Stimulated activated CD8-positive, alpha-beta memory T cell treated with anti-CD3 and anti-CD28 coated beads, Interleukin-4, amount 100 ng/mL, for 4 hours (primary cell): Measurements from ENCODE around the gene SMIM11.
"Not testable (repeated sequence)": the region's sequence is repeated elsewhere in the genome, so short reads cannot be mapped to it uniquely, and the experiment has no call there.

ENCODE experiments used
- DNase-seq, 2 donors: peaks; one replicate each; pipeline ENCODE4 v3.0.0-alpha.2; 2020; ENCODE audit warnings: low read depth in 2 of 2, low spot score in 1 of 2

Gene SMIM11

GRCh38 chr21:34354836-34355235 is 20.5 kb upstream of the SMIM11 start:
- DNase-seq, result no peak

- no peak for DNase-seq
Measured at GRCh38 chr21:34355570-34355969, 19.7 kb upstream of the SMIM11 start.

- no peak for DNase-seq
Measured at GRCh38 chr21:34357889-34358288, 17.4 kb upstream of the SMIM11 start.

GRCh38 chr21:34358866-34359265 is 16.4 kb upstream of the SMIM11 start:
- no peak for DNase-seq

- no peak for DNase-seq
Measured at GRCh38 chr21:34360488-34361241, 14.6 kb upstream of the SMIM11 start.

- DNase-seq, result no peak
Measured at GRCh38 chr21:34362136-34362444, 13.2 kb upstream of the SMIM11 start.

GRCh38 chr21:34362670-34363069 is 12.6 kb upstream of the SMIM11 start:
- DNase-seq, result no peak

DNA sequence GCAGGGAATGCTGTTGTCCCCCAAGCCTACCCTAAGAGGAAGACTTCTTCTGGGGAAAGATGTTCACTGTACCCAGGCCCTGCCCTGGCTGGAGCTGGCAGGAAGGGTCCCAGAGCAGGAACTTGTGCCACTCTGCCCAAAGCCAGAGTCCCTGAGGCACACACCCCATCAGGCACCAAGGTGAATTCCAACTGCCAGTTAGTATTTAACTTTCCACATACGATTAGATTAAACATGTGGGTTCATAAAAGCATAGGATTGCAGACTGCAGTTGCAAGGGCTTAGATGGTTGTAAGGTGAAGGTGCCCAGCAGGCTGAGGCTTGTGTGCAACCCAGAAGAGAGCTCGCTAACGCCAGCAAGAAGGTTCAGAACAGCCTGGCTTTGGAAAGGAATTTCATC is 11.6 kb upstream of the SMIM11 start, which contains the start of gene KCNE2:
KCNE2 (plus strand) TSS at position 274 of the 400 bp plus-strand sequence. CDS start 6,473 bp downstream, outside the sequence.
- no peak for DNase-seq

GRCh38 chr21:34364921-34365320 is 10.4 kb upstream of the SMIM11 start:
- no peak for DNase-seq

- DNase-seq, result no peak
Measured at GRCh38 chr21:34365809-34366208, 9.5 kb upstream of the SMIM11 start.

DNA sequence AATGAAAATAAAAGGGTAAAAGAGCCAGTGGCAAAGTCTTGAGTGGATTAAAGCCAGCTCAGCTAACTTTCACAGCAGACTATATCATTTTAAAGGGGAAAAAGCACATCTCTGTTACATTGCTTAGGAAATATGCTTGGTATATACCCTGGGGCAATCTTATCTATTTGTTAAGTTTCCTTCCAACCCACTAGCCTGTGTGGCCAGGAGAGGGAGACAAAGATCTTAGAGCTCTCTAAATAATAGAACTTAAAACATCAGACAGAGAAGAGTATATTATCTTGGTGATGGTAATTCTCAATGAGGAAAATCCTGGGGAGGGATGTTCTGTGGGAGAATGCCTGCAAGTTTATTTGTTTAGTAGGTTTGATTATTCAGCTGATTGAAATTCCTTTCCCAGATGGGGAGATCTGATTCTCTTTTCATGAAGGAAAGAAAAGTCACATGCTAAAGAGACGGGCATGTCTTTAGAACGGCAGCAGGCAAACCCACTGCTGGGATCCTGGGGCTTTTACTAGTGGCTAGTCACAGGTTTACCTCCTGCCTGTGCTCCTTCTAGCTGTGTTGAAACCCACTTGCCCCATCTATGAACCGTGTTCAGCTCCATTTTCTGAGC is 7.9 kb upstream of the SMIM11 start:
- no peak for DNase-seq

GRCh38 chr21:34369741-34370140 is 5.6 kb upstream of the SMIM11 start:
- DNase-seq, result no peak

GRCh38 chr21:34372321-34372720 is 3.0 kb upstream of the SMIM11 start:
- no peak for DNase-seq

DNA sequence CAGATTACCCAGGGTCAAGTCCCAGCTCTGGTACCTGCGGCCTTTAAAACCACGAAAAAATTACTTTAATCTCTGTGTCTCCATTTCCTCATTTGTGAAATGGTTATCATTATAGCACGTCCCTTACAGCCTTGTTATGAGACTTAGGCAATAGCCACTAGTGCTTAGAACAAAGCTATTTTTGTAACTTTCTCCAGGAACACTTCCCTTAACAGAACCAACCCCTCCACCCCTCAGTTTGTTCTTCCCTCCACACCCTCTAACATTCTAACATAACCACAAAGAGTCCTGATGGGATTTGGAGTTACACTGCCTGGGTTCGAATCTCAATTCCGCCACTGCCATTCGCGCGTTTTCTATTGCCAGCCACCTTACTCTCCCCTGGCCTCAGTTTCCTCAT is 845 bp upstream of the SMIM11 start:
- not testable (repeated sequence) for DNase-seq

DNA sequence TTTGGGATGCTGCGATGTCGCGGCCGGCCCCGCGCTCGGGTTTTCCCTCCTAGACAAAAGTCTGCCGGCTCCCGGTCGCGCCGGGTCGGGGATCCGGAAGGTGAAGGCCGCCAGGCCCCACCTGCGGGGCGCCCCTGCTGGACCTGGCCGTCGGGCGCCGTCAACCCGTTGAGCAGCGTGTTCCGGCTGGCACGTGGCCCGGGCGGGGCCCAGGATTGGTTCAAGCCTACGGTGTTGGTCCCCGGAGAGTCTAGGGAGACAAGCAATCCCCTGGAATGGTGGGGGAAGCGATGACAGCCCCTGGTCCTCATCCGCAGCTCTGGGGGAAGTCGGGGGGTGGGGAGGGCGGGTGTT is 289 bp downstream of the SMIM11 start:
- DNase-seq, result not testable (repeated sequence)

DNA sequence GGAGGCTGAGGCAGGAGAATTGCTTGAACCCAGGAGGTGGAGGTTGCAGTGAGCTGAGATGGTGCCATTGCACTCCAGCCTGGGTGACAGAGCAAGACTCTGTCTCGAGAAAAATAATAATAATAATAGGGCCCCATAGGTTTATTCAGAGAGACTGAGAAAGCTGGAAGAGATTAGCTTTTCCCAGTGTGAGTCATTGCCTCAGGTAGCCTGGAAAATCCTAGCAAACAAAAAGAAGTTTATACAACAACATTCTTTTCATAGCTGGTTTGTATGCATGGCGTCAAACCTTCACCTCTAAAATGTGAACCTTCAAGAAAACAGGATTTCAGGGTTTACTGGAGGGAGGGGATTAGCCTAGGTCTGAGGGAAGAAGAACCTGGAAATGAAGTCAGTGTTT is 7.8 kb downstream of the SMIM11 start:
- DNase-seq, result not testable (repeated sequence)

DNA sequence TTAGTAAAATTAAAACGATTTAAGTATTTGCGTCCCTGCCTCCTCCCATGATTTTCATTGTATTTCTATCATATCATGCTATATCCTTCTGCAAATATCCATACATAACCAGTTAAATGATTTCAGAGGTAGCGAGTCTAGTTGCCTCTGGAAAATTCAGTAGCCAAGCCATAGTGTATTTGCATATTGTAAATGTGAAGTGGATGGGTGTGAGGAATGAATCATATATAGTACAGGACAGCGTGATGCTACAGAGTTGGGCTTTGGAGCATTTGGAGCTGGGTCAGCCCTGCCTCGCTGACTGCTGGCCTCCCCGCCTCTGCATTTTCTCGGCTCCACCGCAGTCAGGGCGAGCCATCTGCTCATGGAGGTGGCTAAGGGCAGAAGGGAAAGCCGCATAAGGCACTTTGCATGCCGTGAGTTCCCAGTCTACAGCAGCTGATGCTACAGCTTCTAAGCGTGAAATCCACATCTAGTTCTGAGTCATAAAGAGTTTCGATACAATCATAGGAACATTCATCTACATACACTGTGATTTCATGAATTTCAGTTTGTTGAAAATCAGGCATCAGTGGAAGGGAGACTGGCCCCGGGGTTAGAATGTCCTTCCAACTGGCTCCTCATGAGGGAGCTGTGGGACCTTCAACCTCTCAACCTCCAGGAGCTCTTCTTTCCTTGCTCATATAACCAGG is 8.6 kb downstream of the SMIM11 start:
- not testable (repeated sequence) for DNase-seq

DNA sequence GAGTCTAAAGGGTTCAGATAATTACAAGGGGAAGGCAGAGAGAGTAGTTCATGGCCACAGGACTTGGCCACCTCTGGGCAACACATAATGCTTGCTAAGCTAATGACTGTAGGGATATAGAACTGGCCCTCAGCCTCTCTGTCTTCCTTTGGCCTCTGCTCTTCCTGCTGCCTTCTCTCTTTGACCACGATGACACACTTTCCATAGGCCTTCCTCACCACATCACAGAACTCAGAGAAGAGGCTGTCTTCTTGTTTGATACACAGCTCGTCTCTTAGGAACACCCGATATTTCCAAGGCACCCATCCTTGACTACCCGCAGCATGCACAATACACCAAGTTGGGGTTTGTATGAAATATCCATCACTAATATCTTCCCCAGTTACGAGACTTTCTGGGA is 25.2 kb downstream of the SMIM11 start:
- DNase-seq, result not testable (repeated sequence)

DNA sequence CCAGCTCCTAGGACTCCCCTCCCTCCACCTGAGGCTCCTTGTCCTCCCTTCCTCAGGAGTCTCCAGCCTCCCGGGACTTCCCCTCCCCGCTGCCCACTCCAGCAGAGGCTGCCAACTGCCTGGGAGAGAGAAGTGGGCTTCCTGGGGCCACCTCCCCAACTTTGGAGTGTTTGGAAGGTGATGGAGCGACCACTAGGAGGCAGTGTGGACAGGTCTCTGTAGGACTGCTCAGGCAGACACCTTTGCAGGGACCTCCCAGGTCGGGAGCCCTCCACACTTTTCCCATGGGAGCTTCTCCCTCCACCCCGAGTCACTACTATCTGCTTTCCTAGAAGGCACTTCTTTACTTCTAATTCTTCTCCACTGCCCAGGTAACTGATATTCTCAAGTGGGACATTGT is 29.4 kb downstream of the SMIM11 start:
- DNase-seq, result not testable (repeated sequence)

- DNase-seq, result not testable (repeated sequence)
Measured at GRCh38 chr21:34405686-34406085, 30.4 kb downstream of the SMIM11 start.

DNA sequence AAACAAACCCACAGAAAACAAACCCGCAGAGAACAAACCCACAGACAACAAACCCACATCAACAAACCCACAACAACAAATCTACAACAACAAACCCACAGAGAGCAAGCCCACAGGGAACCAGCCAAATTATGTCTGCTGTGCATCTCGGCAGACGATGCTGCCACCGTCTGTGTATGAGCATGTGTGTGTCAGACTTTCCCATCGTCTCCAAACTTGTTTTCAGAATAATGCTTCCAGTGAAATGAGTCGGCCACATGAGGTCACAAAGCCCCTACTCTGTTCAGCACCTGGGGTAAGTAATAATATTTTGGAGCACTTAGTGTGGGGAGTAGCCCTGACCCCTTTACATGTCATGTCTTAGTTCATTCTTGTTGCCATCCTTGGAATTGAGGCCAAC is 30.8 kb downstream of the SMIM11 start:
- not testable (repeated sequence) for DNase-seq

GRCh38 chr21:34406676-34407075 is 31.4 kb downstream of the SMIM11 start:
- DNase-seq, result not testable (repeated sequence)
